Hepatic stellate cell (primary cell): Measurements from ENCODE around the gene TMEM143.

Experiments used
- DNase-seq: peaks from one replicate; pipeline ENCODE4 v3.0.0; 2011; ENCODE audit warnings: low spot score

The TMEM143 gene

GRCh38 chr19:48359123-48359522 lies 4.6 kb downstream of the TMEM143 start:
- DNase-seq: no peak

- no peak for DNase-seq
Measured at GRCh38 chr19:48355365-48355954, 8.3 kb downstream of the TMEM143 start.

- DNase-seq: no peak
Measured at GRCh38 chr19:48354332-48354992, 9.3 kb downstream of the TMEM143 start.

GRCh38 chr19:48353677-48354076 lies 10.1 kb downstream of the TMEM143 start:
- no peak for DNase-seq

GRCh38 chr19:48351341-48351752 lies 12.4 kb downstream of the TMEM143 start:
- DNase-seq: peak; percentile 77

GRCh38 chr19:48350856-48351255 lies 12.9 kb downstream of the TMEM143 start:
- DNase-seq: no peak

- DNase-seq: no peak
Measured at GRCh38 chr19:48348737-48349136, 15.0 kb downstream of the TMEM143 start.

GRCh38 chr19:48348045-48348444 lies 15.7 kb downstream of the TMEM143 start:
- no peak for DNase-seq

- no peak for DNase-seq
Measured at GRCh38 chr19:48346191-48346590, 17.5 kb downstream of the TMEM143 start.

GRCh38 chr19:48344892-48345291 lies 18.8 kb downstream of the TMEM143 start:
- no peak for DNase-seq

GRCh38 chr19:48342841-48343540 lies 20.7 kb downstream of the TMEM143 start:
- peak; percentile 58 for DNase-seq

GRCh38 chr19:48342414-48342738 lies 21.4 kb downstream of the TMEM143 start:
- DNase-seq: no peak

GRCh38 chr19:48341515-48342413 lies 22.0 kb downstream of the TMEM143 start:
- no peak for DNase-seq

GRCh38 chr19:48340995-48341394 lies 22.7 kb downstream of the TMEM143 start:
- no peak for DNase-seq

- DNase-seq: no peak
Measured at GRCh38 chr19:48338802-48339503, 24.8 kb downstream of the TMEM143 start.

- DNase-seq: no peak
Measured at GRCh38 chr19:48338253-48338755, 25.4 kb downstream of the TMEM143 start.

- peak; percentile 97 for DNase-seq
Measured at GRCh38 chr19:48333467-48334384, 30.0 kb downstream of the TMEM143 start.

GRCh38 chr19:48332662-48333466 lies 30.9 kb downstream of the TMEM143 start:
- peak; percentile 96 for DNase-seq

GRCh38 chr19:48332351-48332661 lies 31.4 kb downstream of the TMEM143 start:
- DNase-seq: no peak
